ENCODE results near the gene LZTFL1.

DNA sequence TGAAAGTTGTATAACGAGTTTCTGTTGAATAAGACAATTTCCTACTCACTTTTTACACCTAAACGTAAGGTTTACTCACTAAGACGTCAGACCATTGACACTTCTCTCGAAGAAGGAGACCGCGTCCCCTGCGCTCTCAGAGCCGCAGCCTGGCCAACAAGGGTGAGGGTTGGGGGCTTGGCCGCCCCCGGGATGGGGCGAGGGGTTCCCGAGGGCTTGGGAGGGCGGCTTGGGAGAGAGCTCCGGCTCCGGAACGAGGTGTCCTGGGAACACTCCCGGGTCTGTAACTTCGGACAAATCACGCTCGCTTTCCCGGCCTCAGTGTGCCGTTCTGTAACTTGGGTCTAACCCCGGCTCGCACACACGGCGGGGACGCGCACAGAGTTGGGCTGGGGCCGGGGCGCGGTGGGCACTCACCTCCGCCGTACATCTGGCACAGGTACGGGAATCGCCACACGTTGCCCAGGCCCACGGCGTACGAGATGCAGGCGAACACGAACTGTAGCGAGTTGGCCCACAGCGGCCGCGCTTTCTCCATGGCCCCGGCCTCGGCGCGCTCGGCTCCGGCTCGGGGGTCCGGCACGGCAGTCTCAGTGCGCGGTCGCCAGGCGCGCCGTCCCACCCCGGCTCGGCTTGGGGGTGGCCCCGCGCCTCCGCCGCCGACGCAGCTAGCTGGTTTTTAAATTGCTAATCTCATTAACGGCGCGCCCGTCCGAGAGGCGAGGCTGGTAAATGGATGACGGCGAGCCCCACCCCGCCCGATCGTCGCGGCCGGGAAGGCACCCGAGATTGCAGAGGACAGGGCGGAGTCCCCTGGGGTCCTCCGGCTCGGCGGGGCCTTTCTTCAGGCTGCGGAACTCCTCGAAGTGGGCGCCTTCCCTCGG lies 45.8 kb downstream of the LZTFL1 start, which contains the start of gene SLC6A20:
- TF ChIP-seq POLR2A (IDR thresholded peaks at IDR 0.05; ENCODE audit: borderline replicate concordance, extremely low read depth, insufficient read depth, insufficient read length) (no peak), CTCF (IDR thresholded peaks at IDR 0.05 in 2 of 3, conservative IDR thresholded peaks at IDR 0.05 in 1 of 3; ENCODE audit: borderline replicate concordance in 1 of 3, insufficient read depth in 1 of 3, low read depth in 2 of 3, low read length in 2 of 3) (no peak), SP1 (IDR thresholded peaks at IDR 0.05; ENCODE audit: low read depth) (no peak), EGR1 (IDR thresholded peaks at IDR 0.05; ENCODE audit: low read depth) (no peak), SIN3A (IDR thresholded peaks at IDR 0.05; ENCODE audit: low read depth) (no peak), POLR2AphosphoS5 (IDR thresholded peaks at IDR 0.05; ENCODE audit: low read depth, low read length) (no peak), EZH2 (IDR thresholded peaks at IDR 0.05) (no peak), ZFX (IDR thresholded peaks at IDR 0.05) (no peak), RAD21 (IDR thresholded peaks at IDR 0.05; ENCODE audit: low read depth) (no peak), YY1 (IDR thresholded peaks at IDR 0.05; ENCODE audit: extremely low read depth, insufficient replicate concordance, low read depth, low read length) (no peak), JUND (IDR thresholded peaks at IDR 0.05) (no peak), ELF1 (IDR thresholded peaks at IDR 0.05; ENCODE audit: borderline replicate concordance, low read depth) (no peak)
- TF ChIP-seq, protein P1, sequence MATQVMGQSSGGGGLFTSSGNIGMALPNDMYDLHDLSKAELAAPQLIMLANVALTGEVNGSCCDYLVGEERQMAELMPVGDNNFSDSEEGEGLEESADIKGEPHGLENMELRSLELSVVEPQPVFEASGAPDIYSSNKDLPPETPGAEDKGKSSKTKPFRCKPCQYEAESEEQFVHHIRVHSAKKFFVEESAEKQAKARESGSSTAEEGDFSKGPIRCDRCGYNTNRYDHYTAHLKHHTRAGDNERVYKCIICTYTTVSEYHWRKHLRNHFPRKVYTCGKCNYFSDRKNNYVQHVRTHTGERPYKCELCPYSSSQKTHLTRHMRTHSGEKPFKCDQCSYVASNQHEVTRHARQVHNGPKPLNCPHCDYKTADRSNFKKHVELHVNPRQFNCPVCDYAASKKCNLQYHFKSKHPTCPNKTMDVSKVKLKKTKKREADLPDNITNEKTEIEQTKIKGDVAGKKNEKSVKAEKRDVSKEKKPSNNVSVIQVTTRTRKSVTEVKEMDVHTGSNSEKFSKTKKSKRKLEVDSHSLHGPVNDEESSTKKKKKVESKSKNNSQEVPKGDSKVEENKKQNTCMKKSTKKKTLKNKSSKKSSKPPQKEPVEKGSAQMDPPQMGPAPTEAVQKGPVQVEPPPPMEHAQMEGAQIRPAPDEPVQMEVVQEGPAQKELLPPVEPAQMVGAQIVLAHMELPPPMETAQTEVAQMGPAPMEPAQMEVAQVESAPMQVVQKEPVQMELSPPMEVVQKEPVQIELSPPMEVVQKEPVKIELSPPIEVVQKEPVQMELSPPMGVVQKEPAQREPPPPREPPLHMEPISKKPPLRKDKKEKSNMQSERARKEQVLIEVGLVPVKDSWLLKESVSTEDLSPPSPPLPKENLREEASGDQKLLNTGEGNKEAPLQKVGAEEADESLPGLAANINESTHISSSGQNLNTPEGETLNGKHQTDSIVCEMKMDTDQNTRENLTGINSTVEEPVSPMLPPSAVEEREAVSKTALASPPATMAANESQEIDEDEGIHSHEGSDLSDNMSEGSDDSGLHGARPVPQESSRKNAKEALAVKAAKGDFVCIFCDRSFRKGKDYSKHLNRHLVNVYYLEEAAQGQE (IDR thresholded peaks at IDR 0.05; ENCODE audit: low read depth) = no peak
